GM13977 (cell line): ENCODE results near the gene SCN3A.

ENCODE experiments used
- DNase-seq: peaks from one replicate; pipeline ENCODE4 v3.0.0; 2012; ENCODE audit warnings: low spot score
- CTCF ChIP-seq: IDR thresholded peaks from 2 replicates; pipeline ENCODE4 v1.5.1; 2012; ENCODE audit warnings: mild to moderate bottlenecking, control low read depth; ENCODE audit not compliant: insufficient read depth; ENCODE audit errors: extremely low read depth, missing control alignments
- in situ Hi-C: fragments of 300-500 bp; cut with MboI; formaldehyde crosslinking; loops from one replicate; pipeline ENCODE4 v1.12.0; 2022; ENCODE audit warnings: low sequenced_read_pairs, low pct_unique_long_range_greater_than_20kb, mixed read lengths, inconsistent platforms; ENCODE audit not compliant: unreplicated experiment

SCN3A gene

GRCh38 chr2:165214093-165214492, 10.2 kb upstream of the SCN3A start:
- in situ Hi-C loops, result no loop called here
- DNase-seq, result no peak
- no peak for TF ChIP-seq CTCF

DNA sequence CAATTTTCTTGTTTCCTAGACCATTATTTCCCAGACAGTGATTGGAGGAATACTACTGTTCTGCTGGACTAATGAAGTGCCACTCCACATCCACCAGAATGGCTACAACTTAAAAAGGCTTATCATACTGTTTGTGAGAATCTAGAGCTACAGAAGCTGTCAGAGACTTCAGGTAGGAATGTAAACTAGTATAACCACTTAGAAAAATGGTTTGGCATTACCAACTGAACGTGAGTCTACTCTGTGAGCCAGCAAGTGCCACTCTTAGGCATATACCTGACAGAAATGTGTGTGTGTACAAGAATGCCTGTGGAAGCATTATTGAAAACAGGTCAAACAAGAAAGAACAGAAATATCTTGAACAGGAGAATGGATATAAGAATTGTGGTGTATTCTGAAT, 4.2 kb upstream of the SCN3A start:
- in situ Hi-C loops, result no loop called here
- DNase-seq, result no peak
- no peak for TF ChIP-seq CTCF

DNA sequence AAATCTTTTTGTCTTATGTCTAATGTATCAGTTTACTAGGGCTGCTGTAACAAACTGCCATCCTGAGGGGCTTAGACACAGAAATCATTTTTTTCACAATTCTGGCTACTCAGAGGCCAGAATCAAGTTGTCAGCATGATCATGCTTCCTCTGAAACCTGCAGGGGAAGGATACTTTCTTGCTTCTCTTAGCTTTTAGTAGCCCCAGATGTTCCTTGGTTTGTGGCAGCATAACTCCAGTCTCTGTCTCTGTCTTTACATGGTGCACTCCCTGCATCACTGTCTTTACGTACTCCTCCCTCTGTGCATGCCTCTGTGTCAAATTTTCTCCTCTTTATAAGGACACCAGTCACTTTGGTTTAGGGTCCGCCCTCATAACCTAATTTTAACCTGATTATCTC, 2.0 kb upstream of the SCN3A start:
- TF ChIP-seq CTCF, result no peak
- in situ Hi-C loops, result no loop called here
- no peak for DNase-seq

DNA sequence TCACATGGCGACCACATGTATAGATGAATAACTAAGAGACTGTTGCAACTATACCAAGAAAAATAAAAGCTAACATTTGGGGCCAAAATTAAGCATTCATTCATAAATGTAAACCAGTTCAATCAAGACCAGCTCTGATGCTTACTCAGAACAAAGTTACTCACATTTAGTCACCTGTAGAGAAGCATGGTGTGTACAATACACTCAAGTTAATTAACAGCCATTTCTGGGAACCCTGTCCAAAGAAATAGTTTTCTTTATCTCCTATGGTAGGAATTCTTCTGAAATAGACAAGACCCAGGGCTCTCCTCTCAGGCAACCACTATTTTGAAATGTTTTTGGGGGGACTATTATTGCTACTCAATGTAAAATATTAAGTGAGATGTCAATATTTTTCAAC, 1.6 kb downstream of the SCN3A start:
- in situ Hi-C loops, result no loop called here
- TF ChIP-seq CTCF, result no peak
- DNase-seq, result no peak

- no peak for DNase-seq
- TF ChIP-seq CTCF, result no peak
- in situ Hi-C loops, result loop anchor here (25.0 kb wide), 1 partner anchor 186 kb away; no protein-coding TSS in a partner anchor
These were observed 5.7 kb downstream of the SCN3A start for GRCh38 chr2:165198181-165198580.

GRCh38 chr2:165197346-165197745, 6.5 kb downstream of the SCN3A start:
- DNase-seq, result no peak
- no peak for TF ChIP-seq CTCF
- in situ Hi-C loops, result loop anchor here (25.0 kb wide), 1 partner anchor 185 kb away; no protein-coding TSS in a partner anchor

- no peak for TF ChIP-seq CTCF
- no peak for DNase-seq
- in situ Hi-C loops, result loop anchor here (25.0 kb wide), 1 partner anchor 184 kb away; no protein-coding TSS in a partner anchor
These were observed 7.4 kb downstream of the SCN3A start for GRCh38 chr2:165196411-165196810.
